GM23338 (cell line): ENCODE results near the gene SF3B1. TPM values are rescaled to one million over a fixed set of nuclear protein-coding genes. Genes with fewer than 3 reads are reported as not detected.
"Not testable (repeated sequence)": the region's sequence is repeated elsewhere in the genome, so short reads cannot be mapped to it uniquely, and the experiment has no call there.

Source experiments
- ATAC-seq: fragments of 200-7000 bp; cut with Tn5 transposase; 3 replicates; pipeline ENCODE4 v1.9.1; 2020
- DNase-seq: peaks from one replicate; pipeline ENCODE4 v3.0.0-alpha.2; 2015; ENCODE audit warnings: low spot score
- H2AFZ ChIP-seq: fragments of 200-600 bp; sonication (generic); 2 replicates; pipeline ENCODE4 v1.8.0; 2016; ENCODE audit warnings: antibody characterized with exemption, mild to moderate bottlenecking, moderate library complexity
- H3F3A ChIP-seq: fragments of 200-600 bp; sonication (generic); replicated peaks from 2 replicates; pipeline ENCODE4 v1.8.0; 2017; ENCODE audit warnings: antibody characterized with exemption, mixed run types, low read depth
- H3K27ac ChIP-seq: fragments of 200-600 bp; sonication (generic); 2 replicates; pipeline ENCODE4 v1.6.1; 2016; ENCODE audit warnings: low read depth
- H3K27me3 ChIP-seq: fragments of 200-600 bp; sonication (generic); 2 replicates; pipeline ENCODE4 v1.8.0; 2016; ENCODE audit warnings: mild to moderate bottlenecking, mixed run types, moderate library complexity; ENCODE audit not compliant: insufficient read depth
- H3K36me3 ChIP-seq: fragments of 200-600 bp; sonication (generic); 2 replicates; pipeline ENCODE4 v1.8.0; 2016; ENCODE audit warnings: mild to moderate bottlenecking; ENCODE audit not compliant: insufficient read depth
- H3K4me1 ChIP-seq: fragments of 200-600 bp; sonication (generic); 2 replicates; pipeline ENCODE4 v1.8.0; 2016; ENCODE audit warnings: mild to moderate bottlenecking, moderate library complexity; ENCODE audit not compliant: insufficient read depth
- H3K4me2 ChIP-seq: fragments of 200-600 bp; sonication (generic); 2 replicates; pipeline ENCODE4 v1.7.1; 2017; ENCODE audit warnings: mixed run types
- H3K4me3 ChIP-seq: fragments of 200-600 bp; sonication (generic); 2 replicates; pipeline ENCODE4 v1.6.1; 2016; ENCODE audit warnings: mixed run types
- H3K79me2 ChIP-seq: fragments of 200-600 bp; sonication (generic); replicated peaks from 2 replicates; pipeline ENCODE4 v1.8.0; 2017; ENCODE audit warnings: mild to moderate bottlenecking; ENCODE audit not compliant: insufficient read depth
- H3K9me2 ChIP-seq: fragments of 200-600 bp; sonication (generic); 2 replicates; pipeline ENCODE4 v1.8.0; 2017; ENCODE audit not compliant: insufficient read depth
- H4K20me1 ChIP-seq: fragments of 200-600 bp; sonication (generic); replicated peaks from 2 replicates; pipeline ENCODE4 v1.8.0; 2017; ENCODE audit warnings: mild to moderate bottlenecking; ENCODE audit not compliant: insufficient read depth
- H3K27ac Mint-ChIP-seq: 2 replicates; pipeline ENCODE4 v1.8.0; 2020; ENCODE audit warnings: inconsistent platforms, mild to moderate bottlenecking, moderate library complexity, mixed read lengths
- H3K27me3 Mint-ChIP-seq: 3 replicates; pipeline ENCODE4 v1.8.0; 2022; ENCODE audit warnings: low read depth, mild to moderate bottlenecking, moderate library complexity, mixed read lengths, inconsistent platforms; ENCODE audit not compliant: insufficient read depth, poor library complexity
- H3K36me3 Mint-ChIP-seq: 3 replicates; pipeline ENCODE4 v1.8.0; 2021; ENCODE audit warnings: low read depth, mild to moderate bottlenecking, inconsistent platforms, moderate library complexity, mixed read lengths
- H3K4me1 Mint-ChIP-seq: 3 replicates; pipeline ENCODE4 v1.8.0; 2020; ENCODE audit warnings: mild to moderate bottlenecking, inconsistent platforms, mixed read lengths
- H3K4me3 Mint-ChIP-seq: 3 replicates; pipeline ENCODE4 v1.8.0; 2021; ENCODE audit warnings: moderate library complexity, mild to moderate bottlenecking, inconsistent platforms, mixed read lengths
- H3K9me3 Mint-ChIP-seq: 3 replicates; pipeline ENCODE4 v1.8.0; 2020; ENCODE audit warnings: moderate library complexity, mild to moderate bottlenecking, inconsistent platforms, mixed read lengths
- EZH2phosphoT487 ChIP-seq: fragments of 200-600 bp; sonication (generic); IDR thresholded peaks from one replicate; pipeline ENCODE4 v1.8.1; 2018; ENCODE audit warnings: antibody characterized with exemption; ENCODE audit not compliant: unreplicated experiment
- JUNB ChIP-seq: IDR thresholded peaks from one replicate; pipeline ENCODE4 v1.6.1; 2016; ENCODE audit warnings: antibody characterized with exemption; ENCODE audit not compliant: unreplicated experiment
- ZNF462 ChIP-seq: fragments of 250-450 bp; sonication (Bioruptor Pico); IDR thresholded peaks from 2 replicates; pipeline ENCODE4 v1.5.0; 2020; ENCODE audit warnings: mild to moderate bottlenecking, moderate library complexity
- polyA plus RNA-seq: library from polyadenylated mRNA; unstranded; fragments of >200 nt; fragmentation: Nextera tagmentation; extraction: Ambion mirVana; gene quantifications from 2 replicates; pipeline ENCODE4 v1.2.1, GENCODE V29; 2016
- small RNA-seq: library from RNA; depleted of rRNA; stranded (forward); fragments of <200 nt; gene quantifications from one replicate; pipeline ENCODE3, GENCODE V24; 2014; ENCODE audit warnings: low replicate concordance
- total RNA-seq: library from RNA; depleted of rRNA; stranded (reverse); fragments of >200 nt; shearing (Covaris generic); gene quantifications from 2 replicates; pipeline ENCODE4 v1.2.3, GENCODE V29; 2014; rRNA removed

SF3B1 gene
- total and polyA plus RNA-seq, 2 experiments from 2014 or later, result 238 to 340 TPM

GRCh38 chr2:197343968-197344367, 90.9 kb downstream of the SF3B1 start:
- not testable (repeated sequence) for H4K20me1 ChIP-seq, H3K4me1 Mint-ChIP-seq, H3K27me3 Mint-ChIP-seq, H3K9me2 ChIP-seq, DNase-seq, H3F3A ChIP-seq, H3K27ac ChIP-seq, H3K79me2 ChIP-seq, ATAC-seq, H3K4me3 ChIP-seq, H3K4me1 ChIP-seq, H3K27ac Mint-ChIP-seq, H3K4me3 Mint-ChIP-seq, H3K27me3 ChIP-seq, H3K9me3 Mint-ChIP-seq, H3K36me3 Mint-ChIP-seq, H3K4me2 ChIP-seq, H3K36me3 ChIP-seq
- H2AFZ ChIP-seq, result peak overlapping the region; percentile 66; the same call in 1 of the 2 replicates

GRCh38 chr2:197340591-197340990, 94.2 kb downstream of the SF3B1 start:
- no peak overlapping the region for H3K27ac Mint-ChIP-seq
- Histone ChIP-seq H3K27ac (no peak overlapping the region), H2AFZ (no peak overlapping the region), H3K36me3 (no peaks in the 10 kb centered on the region), H3K9me2 (no peaks in the 10 kb centered on the region), H3K27me3 (no peaks in the 10 kb centered on the region), H3K4me2 (no peak overlapping the region), H4K20me1 (no peaks in the 10 kb centered on the region), H3F3A (no peaks in the 10 kb centered on the region), H3K4me3 (no peak overlapping the region), H3K4me1 (no peaks in the 10 kb centered on the region), H3K79me2 (no peaks in the 10 kb centered on the region)
- peaks cover 6% of the 10 kb centered on the region for H3K27me3 Mint-ChIP-seq
- no peaks in the 10 kb centered on the region for H3K4me1 Mint-ChIP-seq
- H3K36me3 Mint-ChIP-seq, result no peaks in the 10 kb centered on the region
- H3K4me3 Mint-ChIP-seq, result no peak overlapping the region
- no peak for TF ChIP-seq EZH2phosphoT487
- no peak for TF ChIP-seq JUNB
- no peak for TF ChIP-seq ZNF462 (CRISPR knock-in tag)
- no peak for ATAC-seq
- no peaks in the 10 kb centered on the region for H3K9me3 Mint-ChIP-seq
- no peak for DNase-seq

Small RNA genes lying within 50 kb of the gene (small RNA-seq; reads per million reads assigned to genes)
- gene RF00394 (not detected), gene RNU6-1029P (not detected)

Other genes starting within 250 kb of the SF3B1 start
- gene ANKRD44, start 124.2 kb downstream of the SF3B1 start, total RNA-seq, result 0.56 and 1.7 TPM in 2 replicates
- 0.37 and 0.44 TPM in 2 replicates for gene ANKRD44, start 124.2 kb downstream of the SF3B1 start, polyA plus RNA-seq
- 27.6 and 30.5 TPM in 2 replicates for gene COQ10B, start 18.5 kb upstream of the SF3B1 start, total RNA-seq
- 23.2 and 26.1 TPM in 2 replicates for gene COQ10B, start 18.5 kb upstream of the SF3B1 start, polyA plus RNA-seq
- gene HSPD1, start 64.8 kb upstream of the SF3B1 start, total RNA-seq, result 870 and 880 TPM in 2 replicates
- gene HSPD1, start 64.8 kb upstream of the SF3B1 start, polyA plus RNA-seq, result 944 and 1,188 TPM in 2 replicates
- gene HSPE1, start 65.4 kb upstream of the SF3B1 start, total RNA-seq, result 286 and 328 TPM in 2 replicates
- 1,493 and 1,529 TPM in 2 replicates for gene HSPE1, start 65.4 kb upstream of the SF3B1 start, polyA plus RNA-seq
- 68.2 and 101 TPM in 2 replicates for gene MOB4, start 81.0 kb upstream of the SF3B1 start, total RNA-seq
- 87.0 and 88.6 TPM in 2 replicates for gene MOB4, start 81.0 kb upstream of the SF3B1 start, polyA plus RNA-seq
- gene RFTN2, start 240.6 kb upstream of the SF3B1 start, total RNA-seq, result 0.42 and 1.0 TPM in 2 replicates
- 2.1 and 3.6 TPM in 2 replicates for gene RFTN2, start 240.6 kb upstream of the SF3B1 start, polyA plus RNA-seq